GM12801 (cell line): ENCODE results near the gene CYP8B1.

ENCODE experiments used
- CTCF ChIP-seq: IDR thresholded peaks from one replicate; pipeline ENCODE4 v1.5.1; 2011; ENCODE audit warnings: control low read depth; ENCODE audit not compliant: insufficient read length; ENCODE audit errors: extremely low read depth

Gene CYP8B1

GRCh38 chr3:42906070-42906847, 30.6 kb upstream of the CYP8B1 start, which contains the start of gene ZNF662:
TSS of gene ZNF662 (plus strand) at chr3:42906142. CDS start at chr3:42908115, 1,973 bp downstream.
- TF ChIP-seq CTCF, result no peak

- TF ChIP-seq CTCF, result no peak
Measured at GRCh38 chr3:42905740-42906069, 30.0 kb upstream of the CYP8B1 start.

GRCh38 chr3:42904076-42904475, 28.4 kb upstream of the CYP8B1 start:
- no peak for TF ChIP-seq CTCF

- TF ChIP-seq CTCF, result no peak
Measured at GRCh38 chr3:42902257-42902656, 26.6 kb upstream of the CYP8B1 start.

- TF ChIP-seq CTCF, result no peak
Measured at GRCh38 chr3:42901073-42901415, 25.4 kb upstream of the CYP8B1 start.

- no peak for TF ChIP-seq CTCF
Measured at GRCh38 chr3:42900226-42901072, 24.8 kb upstream of the CYP8B1 start.

GRCh38 chr3:42898896-42899675, 23.4 kb upstream of the CYP8B1 start:
- TF ChIP-seq CTCF, result no peak
